GM19397 (cell line): ENCODE data around the gene ATP2B2.

Source experiments
- ATAC-seq: cut with Tn5 transposase; IDR thresholded peaks from one replicate; pipeline ENCODE4 v1.9.1; 2021; ENCODE audit warnings: mild to moderate bottlenecking, moderate library complexity; ENCODE audit not compliant: unreplicated experiment

ATP2B2 gene

DNA sequence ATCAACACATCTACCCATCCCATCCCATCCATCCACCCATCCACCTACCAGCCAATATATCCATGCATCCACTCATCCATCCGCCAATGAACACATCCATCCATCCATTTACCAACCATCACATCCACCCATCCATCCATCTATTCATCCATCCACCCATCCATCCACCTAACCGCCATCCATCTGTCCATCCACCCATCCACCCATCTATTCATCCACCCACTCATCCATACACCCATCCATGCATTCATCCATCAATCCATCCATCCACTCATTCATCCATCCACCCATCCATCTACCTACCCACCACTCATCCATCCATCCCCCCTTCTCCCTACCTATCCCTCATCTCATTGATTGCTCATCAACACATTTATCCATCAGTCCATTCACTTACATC is 136.9 kb downstream of the ATP2B2 start:
- no peak for ATAC-seq

DNA sequence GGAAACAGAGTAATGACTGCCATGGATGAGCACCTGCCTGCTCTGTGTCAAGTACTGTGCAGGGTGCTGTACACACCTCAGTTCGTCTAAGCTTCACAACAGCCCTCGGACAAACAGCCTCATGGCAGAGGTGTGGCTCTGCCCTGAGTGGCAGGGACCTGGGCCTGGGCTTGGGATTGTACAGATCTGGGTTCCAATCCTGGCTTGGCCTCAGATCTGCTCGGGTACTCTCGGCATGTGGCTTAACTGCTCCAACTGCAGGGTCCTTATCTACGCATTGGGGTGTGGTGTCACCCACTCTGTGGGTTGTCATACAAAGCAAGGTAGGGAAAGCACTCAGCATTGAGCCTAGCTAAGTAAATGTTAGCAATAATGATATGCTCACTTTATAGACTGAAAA is 137.9 kb downstream of the ATP2B2 start:
- no peak for ATAC-seq

DNA sequence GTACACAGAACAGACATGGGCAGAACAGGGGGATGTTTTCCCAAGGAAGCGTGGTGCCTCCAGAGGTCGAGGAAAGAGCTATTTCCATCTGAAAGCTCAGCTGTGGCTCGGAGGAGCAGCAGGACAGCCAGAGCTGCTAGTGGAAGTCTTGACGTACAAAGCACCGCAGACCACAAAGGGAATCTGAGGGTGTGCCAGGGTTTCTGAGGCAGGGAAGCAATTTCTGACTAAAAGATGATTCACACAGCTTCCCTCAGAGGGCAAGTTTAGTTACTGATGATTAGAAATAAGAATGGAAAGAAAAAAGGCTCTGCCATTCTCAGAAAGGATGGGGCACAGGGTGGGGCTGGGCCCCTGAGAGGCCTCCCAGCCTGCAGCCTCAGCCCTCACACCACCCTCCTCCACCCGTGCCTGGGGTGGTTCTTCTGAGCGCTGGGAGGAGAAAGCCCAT is 138.7 kb downstream of the ATP2B2 start:
- ATAC-seq, result no peak

DNA sequence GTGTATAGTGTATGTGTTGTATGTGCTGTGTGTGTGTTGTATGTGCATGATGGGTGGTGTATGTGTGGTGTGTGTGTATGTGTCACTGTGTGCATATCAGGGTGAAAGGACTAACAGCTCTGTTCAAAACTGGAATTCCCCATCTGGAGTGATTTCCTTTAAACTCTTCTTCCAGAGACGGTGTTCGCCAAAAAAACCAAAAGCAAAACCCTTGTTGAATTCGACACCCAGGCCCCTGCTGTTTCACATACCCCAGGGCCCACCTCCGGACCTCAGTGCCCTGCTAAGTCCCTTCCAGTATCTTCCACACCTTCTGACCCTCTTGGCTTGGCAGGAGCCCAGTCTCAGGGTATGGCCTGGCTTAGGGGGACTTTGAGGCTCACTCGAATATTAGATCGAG is 139.6 kb downstream of the ATP2B2 start:
- ATAC-seq, result no peak

DNA sequence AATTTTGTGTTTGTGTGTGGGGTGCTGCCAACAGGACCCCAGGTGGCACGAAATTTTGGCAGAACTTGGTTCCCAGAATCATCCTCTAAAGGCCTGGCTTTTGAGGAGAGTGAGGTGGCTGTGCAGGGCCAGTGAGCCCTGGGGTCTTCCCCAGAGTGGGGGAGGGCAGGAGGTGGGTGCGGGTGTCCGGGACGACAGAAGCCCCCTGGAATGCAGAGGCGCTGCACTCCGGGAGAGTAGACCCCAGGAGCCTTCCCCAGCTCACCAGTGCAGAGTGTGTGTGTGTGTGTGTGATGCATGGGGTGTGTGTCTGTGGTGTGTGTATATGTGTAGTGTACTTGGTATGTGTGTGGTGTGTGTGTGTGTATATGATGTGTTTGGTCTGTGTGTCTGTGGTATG is 140.1 kb downstream of the ATP2B2 start:
- no peak for ATAC-seq

DNA sequence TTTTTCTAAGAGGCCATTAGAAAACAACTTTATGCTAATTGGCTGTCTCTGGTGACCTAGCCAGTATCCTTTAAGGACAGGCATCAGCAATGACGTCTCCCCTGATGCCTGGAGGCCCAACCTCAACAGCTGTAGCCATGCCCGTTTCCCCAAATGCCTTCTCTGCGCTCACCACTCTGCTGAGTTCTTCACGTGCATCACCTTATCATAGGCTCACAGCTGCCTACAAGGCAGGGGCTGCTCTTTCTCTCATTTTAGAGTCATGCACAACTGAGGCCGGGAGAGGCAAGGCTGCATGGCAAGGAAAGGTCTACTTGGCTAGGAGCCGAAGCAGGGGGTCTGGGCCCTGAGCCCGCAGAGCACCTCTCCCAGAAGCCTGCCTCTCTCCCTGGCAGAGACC is 140.6 kb downstream of the ATP2B2 start:
- ATAC-seq, result no peak

DNA sequence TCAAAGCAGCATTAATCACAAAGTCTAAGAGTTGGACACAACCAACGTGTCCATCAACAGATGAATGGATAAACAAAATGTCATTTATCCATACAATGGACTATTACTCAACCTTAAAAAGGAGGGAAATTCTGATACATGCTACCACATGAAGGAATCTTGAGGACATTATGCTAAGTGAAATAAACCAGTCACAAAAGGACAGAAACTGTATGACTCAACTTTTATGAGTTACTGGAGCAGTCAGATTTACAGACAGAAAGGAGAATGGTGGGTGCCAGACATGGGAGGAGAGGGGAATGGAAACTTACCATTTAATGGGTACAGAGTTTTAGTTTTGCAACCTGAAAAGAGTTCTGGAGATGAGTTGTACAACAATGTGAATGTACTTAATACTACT is 141.5 kb downstream of the ATP2B2 start:
- ATAC-seq, result no peak

DNA sequence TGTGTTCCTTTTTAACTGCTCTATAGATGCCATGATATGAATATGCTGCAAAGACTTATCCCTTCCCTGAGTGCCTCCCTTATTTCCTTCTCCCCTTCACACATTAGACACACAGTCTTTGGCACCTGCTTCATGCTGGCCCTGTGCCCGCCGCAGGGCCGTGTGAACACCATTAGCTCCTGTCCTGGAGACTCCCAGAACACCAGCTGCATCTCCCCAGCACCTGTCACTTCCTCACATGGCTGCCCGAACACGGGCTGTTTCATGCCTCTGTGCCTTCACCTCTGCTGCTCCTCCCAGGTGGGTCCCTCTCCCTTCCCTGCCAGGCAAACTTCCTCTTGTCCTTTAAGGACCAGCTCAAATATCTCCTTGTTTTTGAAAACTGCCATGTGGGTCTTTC is 144.0 kb downstream of the ATP2B2 start:
- ATAC-seq, result no peak

DNA sequence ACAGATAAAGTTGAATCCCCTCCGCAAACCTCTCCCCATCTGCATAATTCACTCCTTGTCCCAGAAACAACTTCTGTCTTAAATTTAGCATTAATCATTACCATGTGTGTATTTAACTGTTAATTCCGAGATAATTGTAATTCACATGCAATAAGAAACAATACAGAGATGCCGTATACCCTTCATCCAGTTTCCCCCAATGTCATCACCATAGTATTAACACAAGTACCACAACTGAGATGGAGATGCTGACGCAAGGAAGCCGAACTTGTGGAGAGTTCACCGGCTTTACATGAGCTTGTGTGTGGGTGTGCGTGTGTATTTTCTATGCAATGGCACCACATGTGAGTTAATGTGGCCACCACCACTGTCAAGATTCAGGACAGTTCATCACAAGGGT is 144.9 kb downstream of the ATP2B2 start:
- ATAC-seq, result no peak

DNA sequence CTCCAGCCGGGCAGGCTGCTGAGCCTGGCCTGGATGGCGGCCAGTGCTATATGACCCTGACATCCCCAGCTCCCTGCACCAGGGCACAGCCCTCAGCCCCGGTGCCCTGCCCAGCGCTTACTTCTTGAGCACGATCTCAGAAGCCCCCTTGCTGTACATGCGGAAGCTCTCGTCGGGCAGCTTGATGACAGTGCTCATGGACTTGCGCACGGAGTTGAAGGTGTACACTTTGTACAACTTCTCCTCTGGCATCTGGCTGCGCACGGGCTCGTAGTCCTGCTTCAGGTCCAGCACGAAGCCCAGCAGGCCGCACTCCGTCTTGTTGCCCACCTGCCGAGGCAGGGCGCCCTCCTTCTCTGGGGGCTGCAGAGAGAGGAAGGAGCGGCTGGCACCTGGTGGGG is 145.6 kb downstream of the ATP2B2 start:
- no peak for ATAC-seq

DNA sequence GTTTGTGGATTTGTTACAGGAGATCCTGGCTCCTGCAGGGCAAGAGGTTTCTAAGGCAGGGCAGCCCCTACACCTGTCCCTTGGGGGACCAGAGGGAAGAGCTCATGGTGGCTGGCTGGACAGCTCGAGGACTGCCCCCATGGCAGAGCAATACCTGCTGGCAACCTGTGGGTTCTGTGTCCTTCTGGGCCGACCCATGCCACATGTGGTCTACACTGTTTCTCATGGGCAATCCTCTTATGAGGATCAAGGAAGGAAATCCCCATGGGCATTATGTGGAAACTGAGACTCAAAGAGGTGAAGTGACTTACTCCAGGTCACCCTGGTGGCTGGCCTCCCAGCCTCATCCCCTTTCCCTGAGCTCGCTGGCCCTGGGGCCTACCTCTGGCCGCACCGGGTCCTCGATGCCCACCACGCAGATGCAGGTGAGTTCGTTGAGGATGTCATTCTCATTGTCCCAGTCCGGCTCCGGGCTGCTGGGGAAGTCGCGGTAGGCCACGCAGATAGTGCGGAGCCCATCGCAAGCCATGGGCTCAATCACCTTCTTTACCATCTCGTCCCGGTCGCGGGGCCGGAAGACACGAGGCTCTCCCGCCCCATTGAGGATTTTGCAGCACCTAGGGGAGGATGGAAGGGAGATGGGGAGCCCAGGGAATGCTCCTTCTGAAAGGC is 146.9 kb downstream of the ATP2B2 start:
- ATAC-seq, result no peak

DNA sequence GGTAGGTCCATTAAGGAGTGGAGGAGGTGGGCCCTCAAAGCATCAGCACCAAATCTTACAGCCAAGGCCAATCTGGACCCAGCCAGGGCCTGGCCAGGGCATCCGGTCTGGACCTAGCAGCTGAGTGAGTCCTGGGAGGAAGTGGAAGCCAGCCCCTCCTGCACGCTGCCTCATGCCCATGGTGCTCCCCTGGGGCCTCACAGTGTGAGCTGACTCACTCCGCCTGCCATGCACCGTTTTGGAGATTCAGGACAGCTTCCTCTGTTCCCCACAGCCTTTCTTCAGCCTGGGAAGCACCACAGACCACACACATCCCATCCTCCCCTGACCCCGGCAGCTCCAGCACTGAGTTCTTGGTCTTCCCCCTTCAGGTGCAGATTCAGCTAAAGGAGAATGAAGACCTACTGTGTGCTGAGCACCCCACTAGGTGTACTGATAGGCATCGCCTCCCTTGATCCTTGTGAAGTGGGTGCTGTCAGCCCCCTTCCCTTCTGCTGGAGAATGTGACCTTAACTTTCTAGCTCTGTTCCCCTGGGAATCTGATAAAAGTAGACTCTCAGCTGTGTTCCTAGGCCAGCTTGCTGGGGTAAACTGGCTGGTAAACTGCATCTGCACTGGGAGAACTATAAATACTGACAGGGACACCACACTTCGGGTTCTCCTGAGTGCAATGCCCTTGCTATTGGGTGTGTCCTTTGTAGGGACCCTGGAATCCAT is 147.6 kb downstream of the ATP2B2 start:
- no peak for ATAC-seq

DNA sequence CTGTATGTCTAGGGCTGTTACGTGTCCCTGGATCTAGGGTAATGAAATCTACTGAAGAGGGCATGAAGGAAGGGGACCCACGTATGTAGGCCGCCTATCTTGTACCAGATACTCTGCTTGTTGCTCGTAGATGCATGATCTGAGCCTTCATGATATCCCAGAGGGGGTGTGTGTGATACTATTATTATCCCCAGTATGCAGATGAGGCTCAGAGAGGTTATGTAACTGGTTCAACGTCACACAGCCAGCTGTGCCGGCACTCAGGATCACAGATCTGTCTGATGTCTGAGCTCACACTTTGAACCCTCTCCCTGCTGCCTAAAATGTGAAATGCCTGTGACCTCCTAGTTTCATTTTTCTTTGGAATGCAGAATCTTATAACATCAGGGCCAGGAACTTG is 148.3 kb downstream of the ATP2B2 start:
- ATAC-seq, result no peak

DNA sequence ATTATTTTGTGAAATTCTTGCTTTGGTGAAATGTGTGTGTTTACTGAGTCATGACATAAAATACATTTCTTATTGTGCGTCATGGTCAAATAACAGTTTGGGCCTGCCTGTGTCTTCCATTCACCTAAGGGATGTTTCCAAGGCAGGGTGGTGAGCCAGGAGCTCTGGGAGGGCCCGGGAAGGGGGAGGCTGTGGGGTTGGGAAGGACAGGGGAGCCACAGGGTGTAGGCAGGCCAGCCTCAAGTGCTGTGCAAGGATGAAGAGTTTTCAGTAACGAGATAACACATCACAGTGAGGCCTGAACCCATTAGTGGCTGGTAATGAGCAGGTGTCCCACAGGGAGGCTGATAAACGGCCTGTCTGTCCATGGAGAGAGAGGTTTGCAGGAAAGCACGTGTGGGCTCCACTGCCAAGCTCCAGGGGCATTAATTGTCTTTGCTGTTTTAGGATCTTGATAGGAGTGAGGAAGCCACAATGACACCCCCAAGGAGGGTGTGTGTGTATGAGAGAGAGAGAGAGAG is 148.9 kb downstream of the ATP2B2 start:
- no peak for ATAC-seq

DNA sequence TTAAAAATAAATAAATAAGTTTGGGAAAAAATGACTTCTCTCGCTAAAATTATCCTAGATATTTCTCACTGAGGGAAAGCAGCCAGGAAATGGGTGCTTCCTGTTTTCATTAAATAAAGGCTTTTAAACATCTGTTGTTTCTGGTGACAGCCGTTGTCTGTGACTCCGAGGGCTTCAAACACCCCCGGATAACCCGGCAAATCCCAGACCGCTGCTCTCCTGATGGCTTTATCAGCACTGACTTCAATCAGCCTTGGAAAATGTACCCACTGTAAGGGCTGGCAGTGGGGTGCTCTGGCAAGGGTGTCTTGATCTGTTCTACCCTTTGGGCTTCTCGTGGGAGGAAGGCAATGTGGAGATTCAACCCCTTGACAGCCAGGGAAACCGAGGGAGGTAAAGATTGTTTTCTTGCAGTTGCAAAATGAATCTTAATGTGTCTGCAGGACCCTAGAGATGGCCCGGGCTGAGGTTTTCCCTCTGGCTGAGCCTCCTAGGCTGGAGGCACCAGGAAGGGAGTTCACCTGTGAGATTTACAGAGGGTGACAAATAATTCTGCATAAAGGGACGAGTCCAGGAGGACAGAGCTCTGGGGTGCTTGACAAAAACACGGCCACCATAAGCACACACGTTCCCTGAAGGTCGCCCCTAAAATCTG is 150.9 kb downstream of the ATP2B2 start:
- no peak for ATAC-seq

DNA sequence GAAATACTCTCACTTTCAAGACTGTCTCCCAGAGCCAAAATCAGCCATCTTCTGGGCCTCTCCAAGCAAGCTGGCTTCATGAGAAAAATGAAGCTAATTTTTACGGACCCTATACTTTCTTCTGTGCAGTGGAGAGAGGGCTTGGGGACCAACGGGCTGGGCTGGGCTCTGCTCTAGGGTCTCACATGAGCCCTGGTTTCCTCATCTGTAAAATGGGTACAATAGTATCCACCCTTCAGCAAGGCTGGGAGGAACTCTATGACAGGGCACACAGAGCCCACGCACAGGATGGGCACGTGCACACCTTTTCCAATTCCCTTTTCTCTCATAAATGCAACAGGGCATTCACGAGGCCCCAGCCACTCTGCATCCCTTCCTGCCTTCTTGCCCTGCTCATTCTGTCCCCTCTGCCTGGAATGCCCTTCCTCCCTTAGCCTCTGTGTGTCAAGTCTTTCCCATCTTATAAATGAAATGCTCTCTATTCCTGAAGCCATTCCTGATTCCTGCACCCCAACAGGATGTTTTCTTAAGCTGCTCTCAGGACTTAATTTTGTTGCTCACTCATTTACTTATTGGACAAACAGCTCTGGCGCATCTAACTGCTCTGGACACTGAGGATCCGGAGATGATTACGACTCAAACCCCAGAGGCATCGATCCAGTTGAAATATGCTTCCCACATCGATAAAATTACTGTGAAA is 151.6 kb downstream of the ATP2B2 start:
- ATAC-seq, result no peak

DNA sequence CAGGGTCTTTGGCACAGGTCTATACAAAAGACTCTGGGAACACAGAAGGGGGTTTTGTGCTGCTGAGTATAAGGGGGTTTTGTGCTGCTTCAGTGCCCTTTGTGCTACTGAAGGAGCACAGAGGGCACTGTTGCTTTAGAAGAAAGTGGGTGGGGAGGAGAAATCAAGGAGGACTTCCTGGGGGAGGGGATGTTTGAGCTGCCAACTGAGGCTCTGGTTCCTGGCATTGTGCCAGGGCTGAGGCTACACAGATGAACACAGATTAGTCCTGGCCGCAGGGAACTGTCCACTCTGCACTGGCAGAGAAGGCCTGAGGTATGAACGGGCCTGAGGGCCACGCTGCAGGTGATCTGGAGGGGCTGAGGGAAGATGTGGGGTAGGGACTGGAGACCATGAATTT is 152.2 kb downstream of the ATP2B2 start:
- no peak for ATAC-seq

DNA sequence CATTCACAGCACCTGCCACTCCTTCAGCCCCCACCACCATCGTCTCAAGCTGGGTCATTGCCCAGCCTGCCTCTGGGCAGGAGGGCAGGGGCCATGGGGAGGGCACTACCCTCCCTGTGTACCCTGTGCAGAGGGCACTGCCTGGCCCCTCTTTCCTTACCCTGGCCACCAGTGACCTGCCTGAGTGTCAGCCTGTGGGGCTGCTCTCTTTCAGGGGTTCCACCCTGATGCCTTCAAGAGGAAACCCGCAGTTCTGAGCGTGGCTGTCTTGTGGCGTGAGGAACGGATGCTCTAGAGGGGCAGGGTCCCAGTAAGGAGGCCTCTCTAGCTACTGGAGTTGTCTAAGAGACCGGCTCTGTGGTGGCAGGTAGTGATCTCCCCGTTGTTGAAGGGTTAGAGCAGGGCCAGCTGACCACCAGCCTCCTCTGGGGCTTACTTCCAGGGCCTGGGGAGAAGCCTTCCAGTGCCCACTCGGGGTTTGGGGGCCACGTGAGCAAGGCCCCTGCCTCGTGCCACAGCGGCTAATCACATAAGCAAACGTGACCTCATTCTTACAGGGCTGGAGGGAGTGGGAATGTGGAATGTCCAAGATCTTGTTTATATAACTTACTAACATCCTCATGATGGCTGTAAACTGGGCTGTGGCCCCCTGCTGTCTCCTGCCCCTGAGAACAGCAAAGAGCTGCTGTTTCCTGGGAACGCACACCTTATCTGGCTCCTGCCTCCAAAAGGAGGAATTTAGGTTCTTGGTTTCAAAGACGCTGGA is 153.1 kb downstream of the ATP2B2 start:
- ATAC-seq, result no peak

DNA sequence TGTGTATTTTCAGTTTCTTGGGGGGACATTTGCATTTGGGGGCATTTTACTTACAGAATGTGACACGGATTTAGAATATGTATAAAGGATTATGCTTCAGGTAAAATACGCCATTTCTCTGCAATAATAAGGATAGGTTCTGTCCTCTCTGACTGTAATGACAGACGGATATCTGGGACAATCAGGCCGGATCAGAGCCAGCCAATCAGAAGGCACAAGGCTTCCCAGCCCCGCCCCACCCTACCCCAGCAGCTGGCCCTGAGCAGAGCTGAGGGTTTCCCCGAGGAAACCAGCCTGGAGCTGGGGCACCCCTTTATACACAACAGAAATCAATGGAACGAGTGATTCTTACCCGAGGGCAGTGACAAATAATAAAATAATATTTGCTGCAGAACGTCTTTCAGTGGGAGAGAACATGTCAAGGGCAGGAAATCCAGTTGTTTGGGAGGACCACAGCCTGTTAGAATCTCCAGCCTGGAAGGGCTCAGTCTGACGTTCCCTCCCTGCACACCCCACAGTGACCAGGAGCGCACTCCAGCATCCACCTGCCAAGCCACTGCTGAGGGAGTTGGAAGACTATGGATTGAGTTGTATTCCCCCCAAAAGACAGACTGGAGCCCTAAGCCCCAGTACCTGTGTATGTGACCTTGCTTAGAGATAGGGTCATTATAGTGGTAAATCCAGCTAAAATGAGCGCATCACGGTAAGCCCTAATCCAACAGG is 154.2 kb downstream of the ATP2B2 start:
- no peak for ATAC-seq
